ENCODE results near the gene SLC29A1.

The SLC29A1 gene

GRCh38 chr6:44275271-44275748, 51.9 kb downstream of the SLC29A1 start:
- TF ChIP-seq ZNF274 (IDR thresholded peaks at IDR 0.05; ENCODE audit: low read depth, low read length), result no peak
- TF ChIP-seq YY1 (IDR thresholded peaks at IDR 0.05; ENCODE audit: insufficient read depth, insufficient read length), result no peak
- no peak for TF ChIP-seq SUZ12 (IDR thresholded peaks at IDR 0.05; ENCODE audit: extremely low read depth, insufficient read depth, insufficient read length)
- H3K9me3 ChIP-seq (ENCODE audit: insufficient read depth, low read length), result no peaks in the 10 kb centered on the region
- H3K36me3 ChIP-seq (ENCODE audit: insufficient read depth, insufficient read length, low read length), result no peaks in the 10 kb centered on the region
- no peak for DNase-seq (ENCODE audit: low read depth, low spot score)
- no peaks in the 10 kb centered on the region for H3K27me3 ChIP-seq (ENCODE audit: insufficient read depth, insufficient read length)
- H3K9ac ChIP-seq (ENCODE audit: insufficient read length, low read depth), result no peak overlapping the region
- H3K4me1 ChIP-seq (ENCODE audit: insufficient read depth, insufficient read length), result no peaks in the 10 kb centered on the region
- no peak overlapping the region for H3K4me3 ChIP-seq (ENCODE audit: insufficient read length, low read depth)

GRCh38 chr6:44275749-44276648, 52.6 kb downstream of the SLC29A1 start:
- Histone ChIP-seq H3K27me3 (ENCODE audit: insufficient read depth, insufficient read length) (no peaks in the 10 kb centered on the region), H3K9me3 (ENCODE audit: insufficient read depth, low read length) (no peaks in the 10 kb centered on the region), H3K9ac (ENCODE audit: insufficient read length, low read depth) (no peak overlapping the region), H3K36me3 (ENCODE audit: insufficient read depth, insufficient read length, low read length) (no peaks in the 10 kb centered on the region), H3K4me3 (ENCODE audit: insufficient read length, low read depth) (no peak overlapping the region), H3K4me1 (ENCODE audit: insufficient read depth, insufficient read length) (no peaks in the 10 kb centered on the region)
- DNase-seq (ENCODE audit: low read depth, low spot score), result no peak
- TF ChIP-seq YY1 (IDR thresholded peaks at IDR 0.05; ENCODE audit: insufficient read depth, insufficient read length) (no peak), SUZ12 (IDR thresholded peaks at IDR 0.05; ENCODE audit: extremely low read depth, insufficient read depth, insufficient read length) (no peak), ZNF274 (IDR thresholded peaks at IDR 0.05; ENCODE audit: low read depth, low read length) (no peak)

DNA sequence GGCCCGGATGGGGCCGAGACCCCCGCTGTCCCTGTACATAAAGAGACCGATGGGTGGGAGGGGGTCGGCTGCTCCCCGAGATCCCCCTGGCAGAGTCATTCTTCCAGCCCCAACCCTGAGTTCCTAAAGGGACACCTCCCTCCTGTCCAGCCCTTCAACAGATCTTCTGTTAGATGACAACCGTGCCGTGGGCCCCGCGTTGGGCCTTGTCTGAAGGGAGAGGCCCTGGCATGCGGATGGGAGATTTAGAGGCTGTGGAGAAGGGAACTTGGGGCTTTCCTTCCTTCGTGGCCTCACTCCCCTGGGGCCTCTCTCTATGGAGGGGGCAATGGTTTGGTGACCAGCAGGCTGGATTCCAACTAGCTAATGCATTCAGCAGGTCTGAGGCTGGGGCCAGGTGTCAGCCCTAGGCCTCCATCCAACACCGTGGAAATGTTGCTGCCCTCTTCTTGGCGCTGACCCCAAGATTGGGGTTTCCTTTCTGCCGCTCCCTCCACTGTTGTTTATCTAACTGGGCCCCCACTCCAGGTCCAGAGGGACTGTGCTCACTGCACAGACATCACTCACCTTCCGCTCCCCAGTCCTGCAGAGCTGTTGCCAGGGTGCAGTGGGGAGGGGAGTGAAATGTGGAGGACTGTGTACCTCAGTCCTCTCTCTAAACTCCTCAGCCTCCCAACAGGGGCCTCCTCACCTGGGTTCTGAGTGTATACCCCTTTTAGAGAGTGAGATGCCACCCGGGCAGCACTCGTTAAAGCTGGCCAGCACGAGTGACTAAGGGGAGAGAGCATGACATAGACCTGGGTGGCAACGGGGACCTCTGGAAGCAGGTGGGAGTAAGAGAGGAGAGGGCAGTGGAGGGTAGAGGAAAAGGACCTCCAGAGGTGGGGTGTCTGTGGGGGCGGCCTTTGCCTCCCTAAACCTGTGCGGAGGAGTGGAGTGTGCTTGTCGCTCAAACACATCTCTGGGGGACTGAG, 53.6 kb downstream of the SLC29A1 start:
- no peak overlapping the region for H3K9ac ChIP-seq (ENCODE audit: insufficient read length, low read depth)
- H3K4me3 ChIP-seq (ENCODE audit: insufficient read length, low read depth), result no peak overlapping the region
- no peaks in the 10 kb centered on the region for H3K9me3 ChIP-seq (ENCODE audit: insufficient read depth, low read length)
- H3K4me1 ChIP-seq (ENCODE audit: insufficient read depth, insufficient read length), result no peaks in the 10 kb centered on the region
- no peaks in the 10 kb centered on the region for H3K36me3 ChIP-seq (ENCODE audit: insufficient read depth, insufficient read length, low read length)
- no peak for DNase-seq (ENCODE audit: low read depth, low spot score)
- no peaks in the 10 kb centered on the region for H3K27me3 ChIP-seq (ENCODE audit: insufficient read depth, insufficient read length)
- TF ChIP-seq SUZ12 (IDR thresholded peaks at IDR 0.05; ENCODE audit: extremely low read depth, insufficient read depth, insufficient read length) (no peak), ZNF274 (IDR thresholded peaks at IDR 0.05; ENCODE audit: low read depth, low read length) (no peak), YY1 (IDR thresholded peaks at IDR 0.05; ENCODE audit: insufficient read depth, insufficient read length) (no peak)

DNA sequence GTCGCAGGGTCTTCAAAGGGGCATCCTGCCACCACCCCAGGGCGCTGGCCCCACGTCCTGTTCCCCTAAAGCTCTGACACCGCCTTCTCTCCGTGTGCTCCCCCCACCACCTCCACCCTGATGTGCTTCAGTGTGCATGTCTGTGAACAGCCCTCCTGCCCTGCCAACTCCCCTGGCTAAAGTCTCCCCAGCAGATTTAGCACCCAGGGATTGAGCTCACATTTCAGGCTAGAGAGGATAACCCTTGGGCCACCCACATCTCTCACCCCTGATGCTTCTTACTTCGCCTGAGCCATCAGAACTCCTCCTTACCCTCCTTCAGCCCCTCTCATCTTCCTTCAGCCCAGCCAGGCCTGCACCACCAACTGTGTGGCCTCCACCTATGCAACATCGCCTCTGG, 54.4 kb downstream of the SLC29A1 start:
- Histone ChIP-seq H3K9ac (ENCODE audit: insufficient read length, low read depth) (no peak overlapping the region), H3K9me3 (ENCODE audit: insufficient read depth, low read length) (no peaks in the 10 kb centered on the region), H3K4me3 (ENCODE audit: insufficient read length, low read depth) (no peak overlapping the region), H3K4me1 (ENCODE audit: insufficient read depth, insufficient read length) (no peaks in the 10 kb centered on the region), H3K36me3 (ENCODE audit: insufficient read depth, insufficient read length, low read length) (no peaks in the 10 kb centered on the region), H3K27me3 (ENCODE audit: insufficient read depth, insufficient read length) (no peaks in the 10 kb centered on the region)
- TF ChIP-seq SUZ12 (IDR thresholded peaks at IDR 0.05; ENCODE audit: extremely low read depth, insufficient read depth, insufficient read length), result no peak
- TF ChIP-seq YY1 (IDR thresholded peaks at IDR 0.05; ENCODE audit: insufficient read depth, insufficient read length), result no peak
- TF ChIP-seq ZNF274 (IDR thresholded peaks at IDR 0.05; ENCODE audit: low read depth, low read length), result no peak
- no peak for DNase-seq (ENCODE audit: low read depth, low spot score)

- Histone ChIP-seq H3K4me1 (ENCODE audit: insufficient read depth, insufficient read length) (no peaks in the 10 kb centered on the region), H3K36me3 (ENCODE audit: insufficient read depth, insufficient read length, low read length) (no peaks in the 10 kb centered on the region), H3K27me3 (ENCODE audit: insufficient read depth, insufficient read length) (no peaks in the 10 kb centered on the region), H3K9me3 (ENCODE audit: insufficient read depth, low read length) (no peaks in the 10 kb centered on the region), H3K9ac (ENCODE audit: insufficient read length, low read depth) (no peak overlapping the region), H3K4me3 (ENCODE audit: insufficient read length, low read depth) (no peak overlapping the region)
- TF ChIP-seq ZNF274 (IDR thresholded peaks at IDR 0.05; ENCODE audit: low read depth, low read length) (no peak), YY1 (IDR thresholded peaks at IDR 0.05; ENCODE audit: insufficient read depth, insufficient read length) (no peak), SUZ12 (IDR thresholded peaks at IDR 0.05; ENCODE audit: extremely low read depth, insufficient read depth, insufficient read length) (no peak)
- no peak for DNase-seq (ENCODE audit: low read depth, low spot score)
Observed at GRCh38 chr6:44278315-44278714, 54.9 kb downstream of the SLC29A1 start.

GRCh38 chr6:44278774-44279697, 55.6 kb downstream of the SLC29A1 start:
- DNase-seq (ENCODE audit: low read depth, low spot score), result no peak
- Histone ChIP-seq H3K36me3 (ENCODE audit: insufficient read depth, insufficient read length, low read length) (no peaks in the 10 kb centered on the region), H3K9ac (ENCODE audit: insufficient read length, low read depth) (no peak overlapping the region), H3K4me1 (ENCODE audit: insufficient read depth, insufficient read length) (no peaks in the 10 kb centered on the region), H3K4me3 (ENCODE audit: insufficient read length, low read depth) (no peak overlapping the region), H3K9me3 (ENCODE audit: insufficient read depth, low read length) (no peaks in the 10 kb centered on the region), H3K27me3 (ENCODE audit: insufficient read depth, insufficient read length) (peaks cover 3% of the 10 kb centered on the region)
- no peak for TF ChIP-seq YY1 (IDR thresholded peaks at IDR 0.05; ENCODE audit: insufficient read depth, insufficient read length)
- TF ChIP-seq SUZ12 (IDR thresholded peaks at IDR 0.05; ENCODE audit: extremely low read depth, insufficient read depth, insufficient read length), result no peak
- TF ChIP-seq ZNF274 (IDR thresholded peaks at IDR 0.05; ENCODE audit: low read depth, low read length), result no peak

All from NT2/D1 (cell line).